DND-41 (cell line): ENCODE measurements around the gene LARP4B.

Source experiments
- ATAC-seq: fragments of 200-7000 bp; cut with Tn5 transposase; 3 replicates; pipeline ENCODE4 v1.9.1; 2021; ENCODE audit warnings: low read depth; ENCODE audit not compliant: insufficient read depth
- DNase-seq: peaks from one replicate; pipeline ENCODE4 v3.0.0-alpha.2; 2020
- H2AFZ ChIP-seq: 2 replicates; pipeline ENCODE4 v1.6.0; 2012; ENCODE audit warnings: low read depth, low read length
- H3K27ac ChIP-seq: 2 replicates; pipeline ENCODE4 v1.5.1; 2012; ENCODE audit warnings: low read length, inconsistent platforms
- H3K27me3 ChIP-seq: fragments of 200-600 bp; sonication (generic); 2 replicates; pipeline ENCODE4 v1.6.0; 2012; ENCODE audit warnings: low read length, mild to moderate bottlenecking, inconsistent platforms; ENCODE audit not compliant: insufficient read depth, poor library complexity
- H3K36me3 ChIP-seq: 2 replicates; pipeline ENCODE4 v1.5.1; 2012; ENCODE audit warnings: low read length, inconsistent platforms; ENCODE audit not compliant: insufficient read depth
- H3K4me1 ChIP-seq: 2 replicates; pipeline ENCODE4 v1.5.1; 2012; ENCODE audit warnings: mild to moderate bottlenecking, low read length; ENCODE audit not compliant: insufficient read depth
- H3K4me2 ChIP-seq: 2 replicates; pipeline ENCODE4 v1.6.0; 2012; ENCODE audit warnings: mild to moderate bottlenecking, moderate library complexity, low read length, inconsistent platforms; ENCODE audit not compliant: insufficient read depth
- H3K4me3 ChIP-seq, 2 experiments: fragments of 200-600 bp in 1 of 2; shearing (Covaris generic) in 1 of 2; 2 replicates each; pipeline ENCODE4 v1.5.1; 2012 to 2016; ENCODE audit warnings: inconsistent platforms in 2 of 2, low read length in 2 of 2, mild to moderate bottlenecking in 2 of 2, low read depth in 1 of 2, moderate library complexity in 1 of 2
- H3K79me2 ChIP-seq: 2 replicates; pipeline ENCODE4 v1.6.0; 2012; ENCODE audit warnings: low read length, inconsistent platforms; ENCODE audit not compliant: insufficient read depth
- H3K9ac ChIP-seq: 2 replicates; pipeline ENCODE4 v1.6.0; 2012; ENCODE audit warnings: low read depth, mild to moderate bottlenecking, inconsistent platforms, low read length, moderate library complexity
- H3K9me3 ChIP-seq: 2 replicates; pipeline ENCODE4 v1.5.1; 2012; ENCODE audit warnings: low read length, moderate library complexity, mild to moderate bottlenecking, inconsistent platforms; ENCODE audit not compliant: insufficient read depth, severe bottlenecking
- H4K20me1 ChIP-seq: 2 replicates; pipeline ENCODE4 v1.6.0; 2012; ENCODE audit warnings: low read length; ENCODE audit not compliant: insufficient read depth
- EZH2 ChIP-seq: IDR thresholded peaks from 3 replicates; pipeline ENCODE4 v1.6.1; 2012; ENCODE audit warnings: borderline replicate concordance, low read depth, mild to moderate bottlenecking, moderate library complexity, low read length, inconsistent platforms; ENCODE audit not compliant: severe bottlenecking
- TF ChIP-seq, protein P1 (sequence below): IDR thresholded peaks from 2 replicates; pipeline ENCODE4 v1.5.1; 2012; ENCODE audit warnings: borderline replicate concordance, low read length, moderate library complexity, mild to moderate bottlenecking; ENCODE audit not compliant: poor library complexity, severe bottlenecking; ENCODE audit errors: extremely low read depth

The LARP4B gene

DNA sequence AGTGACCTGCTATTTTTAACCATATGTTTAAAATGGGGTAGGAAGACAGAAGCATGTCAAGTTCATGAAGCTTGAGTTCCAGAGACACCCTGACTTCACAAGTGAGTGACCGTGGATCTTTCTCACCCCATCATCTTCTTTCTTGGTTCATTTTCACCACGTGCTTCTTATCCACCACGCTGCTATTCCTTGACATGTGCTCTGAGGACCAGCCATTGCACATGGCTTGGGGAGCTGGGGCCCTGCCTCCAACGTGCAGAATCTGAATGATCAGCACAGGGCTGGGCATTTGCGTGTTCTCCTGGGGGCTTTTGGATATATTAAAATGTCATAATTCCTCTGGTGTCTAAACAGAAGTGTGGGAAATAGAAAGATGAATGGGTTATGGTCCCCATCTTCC lies 31.7 kb upstream of the LARP4B start:
- no peaks in the 10 kb centered on the region for H4K20me1 ChIP-seq
- H3K36me3 ChIP-seq: no peaks in the 10 kb centered on the region
- no peak for DNase-seq
- no peak overlapping the region for H3K4me3 ChIP-seq
- no peaks in the 10 kb centered on the region for H3K4me1 ChIP-seq
- H3K27ac ChIP-seq: no peak overlapping the region
- H3K9ac ChIP-seq: no peak overlapping the region
- H3K4me2 ChIP-seq: no peak overlapping the region
- no peaks in the 10 kb centered on the region for H3K27me3 ChIP-seq
- ATAC-seq: no peak
- no peak for TF ChIP-seq EZH2
- TF ChIP-seq, protein P1, sequence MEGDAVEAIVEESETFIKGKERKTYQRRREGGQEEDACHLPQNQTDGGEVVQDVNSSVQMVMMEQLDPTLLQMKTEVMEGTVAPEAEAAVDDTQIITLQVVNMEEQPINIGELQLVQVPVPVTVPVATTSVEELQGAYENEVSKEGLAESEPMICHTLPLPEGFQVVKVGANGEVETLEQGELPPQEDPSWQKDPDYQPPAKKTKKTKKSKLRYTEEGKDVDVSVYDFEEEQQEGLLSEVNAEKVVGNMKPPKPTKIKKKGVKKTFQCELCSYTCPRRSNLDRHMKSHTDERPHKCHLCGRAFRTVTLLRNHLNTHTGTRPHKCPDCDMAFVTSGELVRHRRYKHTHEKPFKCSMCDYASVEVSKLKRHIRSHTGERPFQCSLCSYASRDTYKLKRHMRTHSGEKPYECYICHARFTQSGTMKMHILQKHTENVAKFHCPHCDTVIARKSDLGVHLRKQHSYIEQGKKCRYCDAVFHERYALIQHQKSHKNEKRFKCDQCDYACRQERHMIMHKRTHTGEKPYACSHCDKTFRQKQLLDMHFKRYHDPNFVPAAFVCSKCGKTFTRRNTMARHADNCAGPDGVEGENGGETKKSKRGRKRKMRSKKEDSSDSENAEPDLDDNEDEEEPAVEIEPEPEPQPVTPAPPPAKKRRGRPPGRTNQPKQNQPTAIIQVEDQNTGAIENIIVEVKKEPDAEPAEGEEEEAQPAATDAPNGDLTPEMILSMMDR: no peak
- no peaks in the 10 kb centered on the region for H3K79me2 ChIP-seq
- no peaks in the 10 kb centered on the region for H3K9me3 ChIP-seq
- no peak overlapping the region for H2AFZ ChIP-seq

DNA sequence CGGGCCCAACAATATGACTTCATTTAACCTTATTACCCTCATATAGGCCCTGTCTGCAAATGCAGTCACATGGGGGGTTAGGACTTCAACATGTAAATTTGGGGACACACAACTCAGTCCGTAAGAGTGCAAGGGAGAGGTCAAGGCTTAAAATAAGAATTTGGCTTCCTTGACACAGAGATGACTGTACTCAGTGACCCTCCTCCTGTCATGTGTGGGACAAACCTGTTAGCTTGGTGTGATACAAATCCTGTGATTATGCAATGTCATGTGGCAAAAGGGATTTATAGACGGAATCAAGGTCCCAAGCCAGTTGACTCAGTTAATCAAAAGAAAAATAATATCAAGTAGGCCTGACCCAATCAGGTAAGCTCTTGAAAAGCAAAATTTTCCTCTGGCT lies 30.8 kb upstream of the LARP4B start:
- ATAC-seq (no peak), DNase-seq (no peak)
- no peak overlapping the region for H3K4me2 ChIP-seq
- no peak overlapping the region for H3K9ac ChIP-seq
- H3K9me3 ChIP-seq: no peaks in the 10 kb centered on the region
- no peaks in the 10 kb centered on the region for H3K4me1 ChIP-seq
- TF ChIP-seq EZH2: no peak
- TF ChIP-seq, protein P1: no peak
- no peaks in the 10 kb centered on the region for H3K79me2 ChIP-seq
- H3K4me3 ChIP-seq: no peak overlapping the region
- H4K20me1 ChIP-seq: no peaks in the 10 kb centered on the region
- no peak overlapping the region for H2AFZ ChIP-seq
- H3K36me3 ChIP-seq: no peaks in the 10 kb centered on the region
- no peaks in the 10 kb centered on the region for H3K27me3 ChIP-seq
- H3K27ac ChIP-seq: no peak overlapping the region

DNA sequence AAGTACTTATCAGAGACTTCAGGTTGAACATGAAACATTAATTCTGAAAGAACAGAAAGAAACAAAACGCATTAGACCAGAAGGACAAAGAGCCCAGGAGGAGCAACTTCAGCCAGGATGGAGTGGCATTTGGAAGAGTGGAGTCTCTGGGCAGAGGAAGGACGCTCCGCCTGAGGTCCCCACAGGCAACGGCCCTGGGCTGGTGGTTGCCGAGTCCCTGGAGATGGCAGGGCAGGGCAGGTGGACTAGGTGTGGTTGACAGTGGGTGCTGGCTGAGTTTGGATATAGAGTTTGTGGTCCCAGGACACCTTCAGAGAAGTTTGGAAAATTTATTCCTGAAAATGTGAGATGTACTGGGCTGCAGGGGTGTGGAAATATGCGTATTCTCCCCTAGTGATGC lies 27.4 kb upstream of the LARP4B start:
- H3K9me3 ChIP-seq: no peaks in the 10 kb centered on the region
- no peak overlapping the region for H3K4me2 ChIP-seq
- peaks cover 6% of the 10 kb centered on the region for H3K27me3 ChIP-seq
- H3K4me1 ChIP-seq: no peaks in the 10 kb centered on the region
- no peak overlapping the region for H3K4me3 ChIP-seq
- DNase-seq (no peak), ATAC-seq (no peak)
- TF ChIP-seq, protein P1: no peak
- no peak for TF ChIP-seq EZH2
- H2AFZ ChIP-seq: no peak overlapping the region
- H3K79me2 ChIP-seq: no peaks in the 10 kb centered on the region
- H4K20me1 ChIP-seq: no peaks in the 10 kb centered on the region
- no peak overlapping the region for H3K27ac ChIP-seq
- H3K36me3 ChIP-seq: no peaks in the 10 kb centered on the region
- no peak overlapping the region for H3K9ac ChIP-seq

DNA sequence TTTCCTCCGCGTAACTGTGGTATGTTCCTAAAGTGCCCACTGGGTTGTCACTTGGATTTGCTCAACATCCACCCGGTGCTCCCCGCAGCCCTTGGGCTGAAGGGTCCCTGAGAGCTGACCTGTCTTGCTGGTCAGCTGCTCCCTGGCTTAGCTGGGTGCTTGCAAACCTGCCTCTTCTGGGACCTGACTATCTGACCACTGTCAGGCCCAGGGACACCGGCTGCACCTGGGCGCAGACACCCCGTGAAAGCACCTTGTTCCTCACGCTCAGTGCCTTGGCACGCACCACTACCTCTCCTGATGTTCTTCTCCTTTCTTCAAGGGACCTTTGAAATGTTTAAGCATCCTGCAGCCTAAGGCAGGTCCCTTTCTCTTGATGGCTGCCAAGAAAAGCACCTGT lies 26.6 kb upstream of the LARP4B start:
- Histone ChIP-seq H3K4me1 (no peaks in the 10 kb centered on the region), H3K9me3 (no peaks in the 10 kb centered on the region), H2AFZ (no peak overlapping the region), H4K20me1 (no peaks in the 10 kb centered on the region), H3K79me2 (no peaks in the 10 kb centered on the region), H3K4me2 (no peak overlapping the region), H3K27ac (no peak overlapping the region), H3K9ac (no peak overlapping the region), H3K36me3 (no peaks in the 10 kb centered on the region), H3K27me3 (peaks cover 7% of the 10 kb centered on the region), H3K4me3 (no peak overlapping the region)
- DNase-seq: no peak
- no peak for TF ChIP-seq EZH2
- TF ChIP-seq, protein P1: no peak
- no peak for ATAC-seq
